Measurements from ENCODE around the gene PMM1. TPM values are rescaled to one million over a fixed set of nuclear protein-coding genes. Genes with fewer than 3 reads are reported as not detected.
"Not testable (repeated sequence)": the region's sequence is repeated elsewhere in the genome, so short reads cannot be mapped to it uniquely, and the experiment has no call there.

PMM1 gene
- total RNA-seq, 1 donor from 2014 or later = 49.7 TPM

DNA sequence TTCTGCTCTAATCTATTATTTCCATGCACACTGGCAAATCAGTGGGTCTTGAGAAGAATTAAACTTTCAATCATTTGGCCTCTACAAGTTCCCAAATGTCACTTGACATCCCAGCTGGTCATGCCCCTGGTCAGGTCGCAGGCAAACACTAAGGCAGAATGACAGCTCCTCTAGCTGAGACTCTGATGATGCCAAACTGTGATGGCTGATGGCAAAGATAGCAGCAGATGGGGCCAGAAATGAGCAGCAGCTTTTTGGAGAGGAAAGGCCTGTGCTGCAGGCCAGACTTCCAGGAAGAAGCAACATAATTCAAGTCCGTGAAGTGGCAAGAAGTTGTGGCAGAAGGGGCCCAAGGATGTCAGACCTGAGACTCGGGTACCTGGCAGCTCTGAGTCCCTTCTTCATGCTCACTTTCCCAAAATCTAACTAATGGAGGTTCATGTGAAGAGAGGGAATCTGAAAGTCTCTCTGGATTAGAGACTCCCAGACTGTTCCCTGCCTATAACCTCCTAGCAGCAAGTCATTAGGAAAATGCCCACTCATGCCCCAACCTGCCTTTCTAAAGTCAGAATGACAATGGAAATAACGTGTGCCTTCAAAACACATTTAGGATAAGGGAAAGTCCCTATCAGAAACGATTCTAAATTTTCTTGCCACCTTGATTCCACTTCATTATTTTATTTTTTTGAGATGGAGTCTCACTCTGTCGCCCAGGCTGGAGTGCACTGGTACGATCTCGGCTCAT is 9.4 kb upstream of the PMM1 start:
- TF ChIP-seq, protein P1, sequence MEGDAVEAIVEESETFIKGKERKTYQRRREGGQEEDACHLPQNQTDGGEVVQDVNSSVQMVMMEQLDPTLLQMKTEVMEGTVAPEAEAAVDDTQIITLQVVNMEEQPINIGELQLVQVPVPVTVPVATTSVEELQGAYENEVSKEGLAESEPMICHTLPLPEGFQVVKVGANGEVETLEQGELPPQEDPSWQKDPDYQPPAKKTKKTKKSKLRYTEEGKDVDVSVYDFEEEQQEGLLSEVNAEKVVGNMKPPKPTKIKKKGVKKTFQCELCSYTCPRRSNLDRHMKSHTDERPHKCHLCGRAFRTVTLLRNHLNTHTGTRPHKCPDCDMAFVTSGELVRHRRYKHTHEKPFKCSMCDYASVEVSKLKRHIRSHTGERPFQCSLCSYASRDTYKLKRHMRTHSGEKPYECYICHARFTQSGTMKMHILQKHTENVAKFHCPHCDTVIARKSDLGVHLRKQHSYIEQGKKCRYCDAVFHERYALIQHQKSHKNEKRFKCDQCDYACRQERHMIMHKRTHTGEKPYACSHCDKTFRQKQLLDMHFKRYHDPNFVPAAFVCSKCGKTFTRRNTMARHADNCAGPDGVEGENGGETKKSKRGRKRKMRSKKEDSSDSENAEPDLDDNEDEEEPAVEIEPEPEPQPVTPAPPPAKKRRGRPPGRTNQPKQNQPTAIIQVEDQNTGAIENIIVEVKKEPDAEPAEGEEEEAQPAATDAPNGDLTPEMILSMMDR (IDR thresholded peaks at IDR 0.05) = no peak
- no peak overlapping the region for H3K27ac Mint-ChIP-seq (ENCODE audit: unreplicated experiment)
- H3K27me3 Mint-ChIP-seq (ENCODE audit: unreplicated experiment) = no peaks in the 10 kb centered on the region
- peaks cover 11% of the 10 kb centered on the region for H3K4me1 Mint-ChIP-seq (ENCODE audit: unreplicated experiment)
- no peak for DNase-seq (ENCODE audit: extremely low spot score, unreplicated experiment)
- peaks cover 12% of the 10 kb centered on the region for H3K36me3 Mint-ChIP-seq (ENCODE audit: unreplicated experiment)
- no peak overlapping the region for H3K4me3 Mint-ChIP-seq (ENCODE audit: unreplicated experiment)
- H3K9me3 Mint-ChIP-seq (ENCODE audit: unreplicated experiment) = no peaks in the 10 kb centered on the region

DNA sequence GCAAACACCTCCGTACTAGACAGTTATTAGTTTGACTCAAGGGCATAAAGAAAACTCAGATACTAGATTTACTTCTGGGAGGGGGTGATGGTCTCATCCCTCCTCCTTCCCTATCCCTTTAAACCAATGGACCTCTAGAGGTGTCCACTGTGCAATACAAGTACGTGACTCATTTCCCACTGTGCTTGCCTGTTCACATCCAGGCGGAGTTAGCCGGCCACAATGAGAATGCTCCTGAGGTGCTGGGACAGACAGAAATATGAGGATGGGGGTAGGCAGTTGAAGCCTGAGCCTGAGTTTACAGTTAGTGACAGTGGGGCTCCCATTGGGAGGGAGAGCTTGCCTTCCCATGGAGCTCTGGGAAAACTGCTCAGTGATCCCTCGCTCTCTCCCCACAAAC is 8.4 kb upstream of the PMM1 start:
- Mint-ChIP-seq H3K9me3 (ENCODE audit: unreplicated experiment) (no peaks in the 10 kb centered on the region), H3K27ac (ENCODE audit: unreplicated experiment) (peak overlapping the region; percentile 65), H3K36me3 (ENCODE audit: unreplicated experiment) (peaks cover 11% of the 10 kb centered on the region), H3K4me3 (ENCODE audit: unreplicated experiment) (no peak overlapping the region), H3K4me1 (ENCODE audit: unreplicated experiment) (peaks cover 11% of the 10 kb centered on the region), H3K27me3 (ENCODE audit: unreplicated experiment) (no peaks in the 10 kb centered on the region)
- DNase-seq (ENCODE audit: extremely low spot score, unreplicated experiment) = no peak
- TF ChIP-seq, protein P1 (IDR thresholded peaks at IDR 0.05) = no peak

DNA sequence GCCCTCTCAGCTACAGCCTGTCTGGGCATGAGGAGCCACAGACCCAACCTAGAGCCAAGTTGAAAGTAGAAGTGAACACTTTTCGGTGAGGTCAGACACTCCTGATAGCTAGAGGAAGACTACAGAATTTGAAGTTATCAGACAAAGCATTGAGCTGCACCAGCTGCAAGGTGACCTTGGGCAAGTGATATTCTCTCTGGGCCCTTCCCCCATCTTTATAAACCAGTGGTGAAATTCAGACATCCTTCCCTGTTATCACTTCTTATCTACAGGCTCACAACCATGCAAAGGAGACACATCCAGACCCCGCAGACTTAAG is 8.0 kb upstream of the PMM1 start:
- H3K9me3 Mint-ChIP-seq (ENCODE audit: unreplicated experiment) = no peaks in the 10 kb centered on the region
- TF ChIP-seq, protein P1 (IDR thresholded peaks at IDR 0.05) = no peak
- peaks cover 11% of the 10 kb centered on the region for H3K4me1 Mint-ChIP-seq (ENCODE audit: unreplicated experiment)
- DNase-seq (ENCODE audit: extremely low spot score, unreplicated experiment) = no peak
- H3K27me3 Mint-ChIP-seq (ENCODE audit: unreplicated experiment) = no peaks in the 10 kb centered on the region
- no peak overlapping the region for H3K4me3 Mint-ChIP-seq (ENCODE audit: unreplicated experiment)
- H3K36me3 Mint-ChIP-seq (ENCODE audit: unreplicated experiment) = peaks cover 6% of the 10 kb centered on the region
- H3K27ac Mint-ChIP-seq (ENCODE audit: unreplicated experiment) = peak overlapping the region; percentile 31

DNA sequence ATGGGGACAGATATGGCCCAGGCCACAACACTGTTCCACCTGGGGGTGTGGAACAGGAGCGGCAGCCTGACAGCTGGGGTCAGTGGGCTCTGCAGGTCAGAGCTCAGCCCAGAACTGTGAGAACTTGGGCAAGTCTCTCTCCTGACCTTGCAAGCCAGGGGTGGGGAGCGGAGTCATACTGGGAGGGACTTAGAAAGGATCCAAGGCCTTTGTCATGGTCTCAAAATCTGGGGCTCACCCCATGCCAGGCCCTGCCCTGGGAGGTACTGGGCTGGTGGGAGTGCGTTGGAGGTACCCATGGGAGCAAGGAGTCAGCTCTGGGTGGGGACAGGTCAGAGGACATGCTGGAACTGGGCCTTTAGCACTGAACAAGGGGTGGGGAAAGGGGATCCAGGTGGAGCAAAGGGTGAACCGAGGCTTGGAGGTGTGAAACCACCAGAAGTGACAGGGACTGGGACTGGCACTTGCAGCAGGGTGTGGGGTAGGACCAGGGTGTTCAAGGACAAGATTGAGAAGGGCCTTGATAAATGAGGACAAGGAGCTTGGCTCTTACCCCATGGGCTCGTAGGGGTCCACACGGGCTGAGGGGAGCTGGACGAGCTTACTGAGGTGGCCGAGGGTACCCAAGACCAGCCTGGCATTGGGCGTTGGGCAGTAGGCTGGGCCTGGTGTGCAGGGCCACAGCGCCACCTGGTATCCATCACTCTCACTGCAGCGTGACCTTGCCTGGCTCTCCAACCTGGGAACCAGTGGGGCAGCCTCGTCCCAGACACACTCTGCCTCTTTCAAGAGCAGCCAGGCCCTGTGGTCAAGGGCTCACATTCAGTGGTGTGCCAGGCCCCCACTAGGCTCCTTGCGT is 7.4 kb upstream of the PMM1 start:
- H3K27me3 Mint-ChIP-seq (ENCODE audit: unreplicated experiment) = no peaks in the 10 kb centered on the region
- peaks cover 11% of the 10 kb centered on the region for H3K4me1 Mint-ChIP-seq (ENCODE audit: unreplicated experiment)
- no peak for DNase-seq (ENCODE audit: extremely low spot score, unreplicated experiment)
- peak overlapping the region; percentile 31 for H3K27ac Mint-ChIP-seq (ENCODE audit: unreplicated experiment)
- no peaks in the 10 kb centered on the region for H3K9me3 Mint-ChIP-seq (ENCODE audit: unreplicated experiment)
- peaks cover 3% of the 10 kb centered on the region for H3K36me3 Mint-ChIP-seq (ENCODE audit: unreplicated experiment)
- H3K4me3 Mint-ChIP-seq (ENCODE audit: unreplicated experiment) = no peak overlapping the region
- TF ChIP-seq, protein P1 (IDR thresholded peaks at IDR 0.05) = peak; percentile 88

DNA sequence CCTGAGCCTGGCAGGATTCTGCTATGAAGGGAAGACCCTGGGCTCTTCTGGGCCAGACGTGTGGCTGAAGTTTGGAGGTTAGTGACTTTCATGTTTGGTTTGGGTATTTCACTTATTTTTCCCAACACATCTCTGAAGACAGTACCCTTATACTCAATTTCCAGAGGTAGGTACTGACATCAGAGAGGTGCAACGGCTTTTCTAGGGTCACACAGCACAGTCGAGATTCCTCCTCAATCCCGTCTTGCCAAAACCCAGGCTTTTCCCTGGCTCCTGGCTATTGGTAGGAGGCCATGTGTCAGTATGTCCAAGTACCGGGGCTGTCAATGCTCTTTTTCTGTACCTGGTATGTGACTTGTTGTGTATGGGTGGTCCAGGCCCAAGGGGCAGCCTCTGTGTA is 6.1 kb upstream of the PMM1 start:
- Mint-ChIP-seq H3K36me3 (ENCODE audit: unreplicated experiment) (no peaks in the 10 kb centered on the region), H3K27me3 (ENCODE audit: unreplicated experiment) (no peaks in the 10 kb centered on the region), H3K9me3 (ENCODE audit: unreplicated experiment) (no peaks in the 10 kb centered on the region), H3K4me1 (ENCODE audit: unreplicated experiment) (peaks cover 11% of the 10 kb centered on the region), H3K4me3 (ENCODE audit: unreplicated experiment) (no peak overlapping the region), H3K27ac (ENCODE audit: unreplicated experiment) (no peak overlapping the region)
- TF ChIP-seq, protein P1 (IDR thresholded peaks at IDR 0.05) = no peak
- no peak for DNase-seq (ENCODE audit: extremely low spot score, unreplicated experiment)

DNA sequence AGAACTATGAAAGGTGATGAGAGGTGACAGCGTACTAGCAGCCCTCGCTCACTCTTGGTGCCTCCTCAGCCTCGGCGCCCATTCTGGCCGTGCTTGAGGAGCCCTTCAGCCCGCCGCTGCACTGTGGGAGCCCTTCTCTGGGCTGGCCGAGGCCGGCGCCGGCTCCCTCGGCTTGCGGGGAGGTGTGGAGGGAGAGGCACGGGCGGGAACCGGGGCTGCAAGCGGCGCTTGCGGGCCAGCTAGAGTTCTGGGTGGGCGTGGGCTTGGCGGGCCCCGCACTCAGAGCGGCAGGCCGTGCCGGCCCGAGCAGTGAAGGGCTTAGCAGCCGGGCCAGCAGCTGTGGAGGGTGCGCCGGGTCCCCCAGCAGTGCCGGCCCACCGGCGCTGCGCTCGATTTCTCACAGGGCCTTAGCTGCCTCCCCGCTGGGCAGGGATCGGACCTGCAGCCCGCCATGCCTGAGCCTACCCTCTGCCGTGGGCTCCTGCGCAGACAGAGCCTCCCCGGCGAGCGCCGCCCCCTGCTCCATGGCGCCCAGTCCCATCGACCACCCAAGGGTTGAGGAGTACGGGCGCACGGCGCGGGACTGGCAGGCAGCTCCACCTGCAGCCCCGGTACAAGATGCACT is 3.8 kb upstream of the PMM1 start:
- not testable (repeated sequence) for DNase-seq (ENCODE audit: extremely low spot score, unreplicated experiment); H3K4me3 Mint-ChIP-seq (ENCODE audit: unreplicated experiment); H3K27me3 Mint-ChIP-seq (ENCODE audit: unreplicated experiment); H3K9me3 Mint-ChIP-seq (ENCODE audit: unreplicated experiment); H3K36me3 Mint-ChIP-seq (ENCODE audit: unreplicated experiment); H3K27ac Mint-ChIP-seq (ENCODE audit: unreplicated experiment)
- peaks cover 21% of the 10 kb centered on the region for H3K4me1 Mint-ChIP-seq (ENCODE audit: unreplicated experiment)
